Stimulated activated naive CD8-positive, alpha-beta T cell treated with anti-CD3 and anti-CD28 coated beads, Interleukin-15, amount 100 ng/mL, for 72 hours (primary cell): ENCODE results near the gene LTBP3.

Experiments
- ATAC-seq: fragments of 150-1000 bp; cut with Tn5 transposase; 2 replicates; pipeline ENCODE4 v1.10.0; 2021; ENCODE audit warnings: mild to moderate bottlenecking, moderate library complexity
- DNase-seq, 2 donors: peaks; one replicate each; pipeline ENCODE4 v3.0.0; 2021 to 2022
- H3K27ac Mint-ChIP-seq, 2 donors: one replicate each; pipeline ENCODE4 v1.8.0; 2022; ENCODE audit warnings: mild to moderate bottlenecking in 2 of 2, mixed read lengths in 2 of 2, moderate library complexity in 2 of 2
- H3K27me3 Mint-ChIP-seq: one replicate; pipeline ENCODE4 v1.8.0; 2022; ENCODE audit warnings: mixed read lengths
- H3K4me1 Mint-ChIP-seq: one replicate; pipeline ENCODE4 v1.8.0; 2022; ENCODE audit warnings: mild to moderate bottlenecking, mixed read lengths
- H3K4me3 Mint-ChIP-seq, 2 donors: one replicate each; pipeline ENCODE4 v1.8.0; 2022; ENCODE audit warnings: mild to moderate bottlenecking in 2 of 2, mixed read lengths in 2 of 2, moderate library complexity in 1 of 2
- H3K9me3 Mint-ChIP-seq, 2 donors: one replicate each; pipeline ENCODE4 v1.8.0; 2022; ENCODE audit warnings: mixed read lengths in 2 of 2

LTBP3 gene

GRCh38 chr11:65504674-65505465 lies 53.3 kb downstream of the LTBP3 start:
- ATAC-seq (no peak), DNase-seq (no peak)
- Mint-ChIP-seq H3K9me3 (no peaks in the 10 kb centered on the region), H3K27ac (peak overlapping the region in 1 of 2 donors; percentile 96), H3K27me3 (no peaks in the 10 kb centered on the region), H3K4me1 (peaks cover 67% of the 10 kb centered on the region), H3K4me3 (peak overlapping the region in 1 of 2 donors; percentile 80)

- DNase-seq (no peak), ATAC-seq (no peak)
- Mint-ChIP-seq H3K9me3 (no peaks in the 10 kb centered on the region), H3K27ac (peak overlapping the region in 1 of 2 donors; percentile 96), H3K27me3 (no peaks in the 10 kb centered on the region), H3K4me1 (peaks cover 61% of the 10 kb centered on the region), H3K4me3 (peak overlapping the region in 1 of 2 donors; percentile 80)
These were observed 54.0 kb downstream of the LTBP3 start for GRCh38 chr11:65503949-65504673.

- H3K9me3 Mint-ChIP-seq: no peaks in the 10 kb centered on the region
- ATAC-seq: no peak
- H3K27ac Mint-ChIP-seq: peak overlapping the region in 1 of 2 donors; percentile 96
- peak overlapping the region in 1 of 2 donors; percentile 80 for H3K4me3 Mint-ChIP-seq
- no peaks in the 10 kb centered on the region for H3K27me3 Mint-ChIP-seq
- H3K4me1 Mint-ChIP-seq: peaks cover 56% of the 10 kb centered on the region
- no peak for DNase-seq
These were observed 54.7 kb downstream of the LTBP3 start for GRCh38 chr11:65503368-65503948.

GRCh38 chr11:65502555-65503367 lies 55.4 kb downstream of the LTBP3 start:
- DNase-seq (no peak), ATAC-seq (no peak)
- H3K27me3 Mint-ChIP-seq: no peaks in the 10 kb centered on the region
- H3K4me3 Mint-ChIP-seq: no peak overlapping the region
- H3K4me1 Mint-ChIP-seq: peaks cover 49% of the 10 kb centered on the region
- H3K9me3 Mint-ChIP-seq: no peaks in the 10 kb centered on the region
- H3K27ac Mint-ChIP-seq: no peak overlapping the region

GRCh38 chr11:65502274-65502554 lies 55.9 kb downstream of the LTBP3 start:
- no peak for DNase-seq
- peaks cover 43% of the 10 kb centered on the region for H3K4me1 Mint-ChIP-seq
- H3K4me3 Mint-ChIP-seq: no peak overlapping the region
- H3K27ac Mint-ChIP-seq: no peak overlapping the region
- H3K27me3 Mint-ChIP-seq: no peaks in the 10 kb centered on the region
- no peaks in the 10 kb centered on the region for H3K9me3 Mint-ChIP-seq
- ATAC-seq: no peak

GRCh38 chr11:65501472-65502273 lies 56.5 kb downstream of the LTBP3 start:
- DNase-seq: no peak
- no peak for ATAC-seq
- H3K9me3 Mint-ChIP-seq: no peaks in the 10 kb centered on the region
- H3K4me1 Mint-ChIP-seq: peaks cover 42% of the 10 kb centered on the region
- H3K4me3 Mint-ChIP-seq: no peak overlapping the region
- no peak overlapping the region for H3K27ac Mint-ChIP-seq
- H3K27me3 Mint-ChIP-seq: no peaks in the 10 kb centered on the region

- DNase-seq (no peak), ATAC-seq (no peak)
- Mint-ChIP-seq H3K4me3 (no peak overlapping the region), H3K27me3 (no peaks in the 10 kb centered on the region), H3K9me3 (no peaks in the 10 kb centered on the region), H3K27ac (no peak overlapping the region), H3K4me1 (peaks cover 42% of the 10 kb centered on the region)
These were observed 57.0 kb downstream of the LTBP3 start for GRCh38 chr11:65501186-65501471.

- Mint-ChIP-seq H3K4me1 (peaks cover 42% of the 10 kb centered on the region), H3K27ac (no peak overlapping the region)
- no peak for ATAC-seq
These were observed 57.6 kb downstream of the LTBP3 start for GRCh38 chr11:65500387-65501185.

GRCh38 chr11:65499713-65500386 lies 58.3 kb downstream of the LTBP3 start:
- H3K4me3 Mint-ChIP-seq: no peak overlapping the region
- DNase-seq (no peak), ATAC-seq (no peak)
- peaks cover 34% of the 10 kb centered on the region for H3K4me1 Mint-ChIP-seq
- H3K27ac Mint-ChIP-seq: no peak overlapping the region
- H3K9me3 Mint-ChIP-seq: no peaks in the 10 kb centered on the region
- no peaks in the 10 kb centered on the region for H3K27me3 Mint-ChIP-seq

More at GRCh38 chr11:65500387-65501185, 57.6 kb downstream of the LTBP3 start:
- Mint-ChIP-seq H3K27me3 (no peaks in the 10 kb centered on the region), H3K4me3 (no peak overlapping the region), H3K9me3 (no peaks in the 10 kb centered on the region)
- peak; percentile 62 to 66 for DNase-seq

GRCh38 chr11:65498977-65499712 lies 59.0 kb downstream of the LTBP3 start, which contains the start of gene MALAT1:
MALAT1 (plus strand) TSS chr11:65499045.
- DNase-seq (peak; percentile 91 to 94), ATAC-seq (no peak)
- Mint-ChIP-seq H3K27me3 (no peaks in the 10 kb centered on the region), H3K27ac (no peak within 1 kb of the TSS), H3K4me3 (no peak within 1 kb of the TSS), H3K9me3 (no peaks in the 10 kb centered on the region), H3K4me1 (peaks cover 33% of the 10 kb centered on the region)

GRCh38 chr11:65498727-65498976 lies 59.5 kb downstream of the LTBP3 start:
- peaks cover 33% of the 10 kb centered on the region for H3K4me1 Mint-ChIP-seq
- H3K9me3 Mint-ChIP-seq: no peaks in the 10 kb centered on the region
- H3K27me3 Mint-ChIP-seq: no peaks in the 10 kb centered on the region
- H3K27ac Mint-ChIP-seq: no peak overlapping the region
- DNase-seq (no peak), ATAC-seq (no peak)
- H3K4me3 Mint-ChIP-seq: no peak overlapping the region

- H3K27ac Mint-ChIP-seq: no peak overlapping the region
- H3K9me3 Mint-ChIP-seq: no peaks in the 10 kb centered on the region
- DNase-seq (peak; percentile 77), ATAC-seq (no peak)
- no peak overlapping the region for H3K4me3 Mint-ChIP-seq
- peaks cover 35% of the 10 kb centered on the region for H3K4me1 Mint-ChIP-seq
- no peaks in the 10 kb centered on the region for H3K27me3 Mint-ChIP-seq
These were observed 60.0 kb downstream of the LTBP3 start for GRCh38 chr11:65498042-65498726.
